NCI-H526 treated with DMSO at 0.1 percent for 48 hours (cell line): ENCODE data around the gene MERTK.
A peak's percentile ranks its signal among the peaks of the same experiment; 100 is the strongest.
"Not testable (repeated sequence)": the region's sequence is repeated elsewhere in the genome, so short reads cannot be mapped to it uniquely, and the experiment has no call there.

Source experiments
- DNase-seq: peaks from one replicate; lab custom pipeline; 2025; lab: John Stamatoyannopoulos, UW

MERTK gene

GRCh38 chr2:111946294-111947114 lies 48.1 kb downstream of the MERTK start:
- DNase-seq: peak; percentile 13

DNA sequence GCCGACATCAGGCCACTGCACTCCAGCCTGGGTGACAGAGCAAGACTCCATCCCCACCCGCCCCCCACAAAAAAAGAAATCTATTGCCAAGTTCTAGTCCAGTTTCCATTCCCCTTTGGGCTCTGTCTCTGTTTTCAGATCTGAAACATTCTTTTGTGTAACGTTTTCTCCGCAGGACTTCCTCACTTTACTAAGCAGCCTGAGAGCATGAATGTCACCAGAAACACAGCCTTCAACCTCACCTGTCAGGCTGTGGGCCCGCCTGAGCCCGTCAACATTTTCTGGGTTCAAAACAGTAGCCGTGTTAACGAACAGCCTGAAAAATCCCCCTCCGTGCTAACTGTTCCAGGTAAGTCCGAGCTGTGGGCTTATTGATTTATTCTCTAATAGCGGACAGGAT lies 48.8 kb downstream of the MERTK start:
- no peak for DNase-seq

DNA sequence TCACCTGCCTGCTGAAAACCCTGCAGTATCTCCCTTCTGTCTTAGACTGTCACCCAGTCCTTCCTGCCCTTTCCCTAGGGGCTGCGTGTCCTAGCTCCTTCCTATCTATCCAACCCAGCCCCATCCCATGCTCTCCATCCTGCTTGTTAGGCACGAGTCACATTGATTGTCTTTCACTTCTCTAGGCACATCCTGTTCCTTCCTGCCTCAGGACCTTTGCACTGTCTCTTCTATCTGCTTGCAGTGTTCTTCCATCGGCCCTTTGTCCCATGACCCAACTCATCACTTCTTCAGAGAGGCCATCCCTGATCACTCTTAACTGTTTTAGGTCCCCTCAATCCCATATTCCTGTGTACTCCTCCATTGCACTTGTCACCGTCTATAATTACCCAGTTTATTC lies 50.4 kb downstream of the MERTK start:
- DNase-seq: no peak

- no peak for DNase-seq
These were observed 51.8 kb downstream of the MERTK start for GRCh38 chr2:111950236-111950635.

DNA sequence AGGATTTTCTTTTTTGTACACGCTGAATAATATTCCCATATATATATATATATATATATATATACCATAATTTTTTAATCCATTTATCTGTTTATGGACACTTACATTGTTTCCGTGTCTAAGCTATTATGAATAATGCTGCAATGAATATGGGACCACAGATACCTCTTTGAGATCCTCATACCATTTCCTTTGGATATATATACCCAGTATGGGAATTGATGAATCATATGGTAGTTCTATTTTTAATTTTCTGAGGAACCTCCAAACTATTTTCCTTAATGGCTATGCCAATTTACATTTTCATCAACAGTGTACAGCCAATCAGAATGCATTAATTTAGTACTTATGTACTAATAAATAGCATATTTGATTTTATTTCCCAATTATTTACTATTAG lies 53.1 kb downstream of the MERTK start:
- DNase-seq: no peak

GRCh38 chr2:111952871-111953452 lies 54.6 kb downstream of the MERTK start:
- no peak for DNase-seq

DNA sequence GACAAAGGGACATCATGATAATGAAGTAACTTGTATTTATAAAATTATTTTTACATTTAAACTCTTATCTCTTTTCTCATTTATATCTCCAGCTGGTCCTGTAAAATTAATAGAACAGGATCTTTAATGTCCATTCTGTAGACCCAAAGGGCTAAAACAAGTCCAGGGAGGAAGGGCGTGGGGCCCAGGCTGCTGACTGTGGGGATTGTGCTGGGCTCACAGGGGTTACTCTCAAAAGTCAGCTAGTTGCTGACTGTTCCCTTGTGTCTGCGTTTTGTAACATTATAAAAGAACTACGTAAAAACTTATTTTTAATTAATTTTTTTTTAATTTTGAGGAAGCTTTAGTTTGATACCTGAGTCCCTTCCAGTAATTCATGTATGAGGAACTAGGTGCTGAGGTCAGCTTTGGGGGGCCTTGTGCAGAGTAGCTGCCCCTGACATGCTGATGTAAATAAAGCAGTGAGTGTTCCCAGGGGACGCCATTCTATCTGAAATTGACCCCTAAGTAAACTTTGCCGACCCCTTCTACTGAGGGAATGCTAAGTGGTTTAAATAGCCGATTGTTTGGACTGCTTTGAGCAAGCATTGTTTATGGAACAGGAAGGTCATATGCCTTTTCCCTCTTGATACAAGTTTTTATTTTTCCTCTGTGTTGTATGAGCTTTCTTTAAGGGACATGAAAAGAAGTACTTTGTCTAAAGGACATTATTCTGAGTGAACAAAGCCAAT lies 56.4 kb downstream of the MERTK start:
- DNase-seq: no peak

GRCh38 chr2:111957872-111958354 lies 59.5 kb downstream of the MERTK start:
- DNase-seq: no peak

DNA sequence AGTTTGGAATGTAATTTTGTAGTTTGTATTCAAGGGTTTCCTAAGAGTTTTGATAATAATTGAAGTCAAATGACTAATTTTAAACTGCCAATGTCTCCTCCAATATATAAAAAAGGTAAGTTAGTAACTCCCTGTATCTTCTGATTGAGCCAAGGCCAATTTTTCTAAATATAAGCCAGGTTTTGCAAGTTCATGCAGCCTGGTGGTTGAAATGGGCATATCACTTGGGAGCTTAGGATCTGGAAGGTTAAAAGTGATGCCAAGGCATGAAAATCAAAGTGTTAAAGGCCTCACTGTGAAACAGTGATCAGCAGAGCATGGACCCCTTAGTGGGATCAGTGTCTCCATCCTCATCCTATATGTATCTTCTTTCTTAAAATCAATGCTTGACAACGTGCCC lies 60.5 kb downstream of the MERTK start:
- no peak for DNase-seq

- DNase-seq: no peak
These were observed 63.3 kb downstream of the MERTK start for GRCh38 chr2:111961663-111962062.

DNA sequence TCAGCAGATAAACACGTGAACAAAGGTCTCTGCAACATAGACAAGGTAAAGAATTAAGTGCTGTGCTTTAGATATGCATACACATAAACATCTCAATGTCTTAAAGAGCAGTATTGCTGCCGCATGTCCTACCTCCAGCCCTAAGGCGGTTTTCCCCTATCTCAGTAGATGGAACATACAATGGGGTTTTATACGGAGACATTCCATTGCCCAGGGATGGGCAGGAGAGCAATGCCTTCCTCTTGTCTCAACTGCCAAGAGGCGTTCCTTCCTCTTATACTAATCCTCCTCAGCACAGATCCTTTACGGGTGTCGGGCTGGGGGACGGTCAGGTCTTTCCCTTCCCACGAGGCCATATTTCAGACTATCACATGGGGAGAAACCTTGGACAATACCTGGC lies 64.7 kb downstream of the MERTK start:
- DNase-seq: not testable (repeated sequence)

DNA sequence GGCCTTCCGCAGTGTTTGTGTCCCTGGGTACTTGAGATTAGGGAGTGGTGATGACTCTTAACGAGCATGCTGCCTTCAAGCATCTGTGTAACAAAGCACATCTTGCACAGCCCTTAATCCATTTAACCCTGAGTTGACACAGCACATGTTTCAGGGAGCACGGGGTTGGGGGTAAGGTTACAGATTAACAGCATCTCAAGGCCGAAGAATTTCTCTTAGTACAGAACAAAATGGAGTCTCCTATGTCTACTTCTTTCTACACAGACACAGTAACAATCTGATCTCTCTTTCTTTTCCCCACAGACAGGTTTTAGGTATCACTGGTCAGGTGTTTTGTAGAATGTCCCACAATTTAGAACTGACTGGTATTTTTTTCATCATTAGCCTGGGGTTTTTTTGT lies 65.1 kb downstream of the MERTK start:
- not testable (repeated sequence) for DNase-seq

GRCh38 chr2:111965062-111965461 lies 66.7 kb downstream of the MERTK start:
- no peak for DNase-seq

- no peak for DNase-seq
These were observed 67.8 kb downstream of the MERTK start for GRCh38 chr2:111966241-111966640.

DNA sequence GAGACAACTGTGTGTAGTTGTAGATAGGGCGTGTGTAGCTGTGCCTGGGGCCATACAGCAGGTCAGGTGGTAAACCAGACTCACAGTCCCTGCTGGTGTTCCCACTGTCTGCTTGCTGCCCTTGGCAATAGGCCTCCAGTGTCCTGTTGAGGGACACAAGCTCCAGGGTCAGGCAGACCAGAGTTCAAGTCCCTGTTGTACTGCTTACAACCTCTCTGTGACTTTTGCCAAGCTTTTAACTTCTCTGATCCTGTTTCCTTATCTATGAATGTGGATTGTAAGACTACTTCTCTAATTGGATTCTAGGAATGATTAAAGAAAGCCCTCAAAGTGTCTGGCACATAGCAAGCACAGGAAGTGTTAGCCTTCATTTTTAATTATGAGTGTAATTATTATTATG lies 68.6 kb downstream of the MERTK start:
- no peak for DNase-seq

DNA sequence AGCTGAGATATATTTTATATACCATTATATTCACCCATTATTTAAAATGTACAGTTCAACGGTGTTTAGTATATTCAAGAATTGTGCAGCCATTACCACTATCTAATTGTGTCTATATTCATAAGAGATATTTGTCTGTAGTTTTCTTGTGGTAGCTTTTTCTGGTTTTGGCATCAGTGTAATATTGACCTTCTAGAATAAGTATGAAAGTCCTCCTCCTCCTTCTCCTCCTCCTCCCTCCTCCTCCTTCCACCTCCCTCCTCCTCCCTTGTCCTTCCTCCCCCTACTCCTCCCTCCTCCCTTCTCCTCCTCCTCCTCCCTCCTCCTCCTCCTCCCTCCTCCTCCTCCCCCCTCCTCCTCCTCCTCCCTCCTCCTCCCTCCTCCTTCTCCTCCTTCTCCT lies 72.0 kb downstream of the MERTK start:
- DNase-seq: no peak

DNA sequence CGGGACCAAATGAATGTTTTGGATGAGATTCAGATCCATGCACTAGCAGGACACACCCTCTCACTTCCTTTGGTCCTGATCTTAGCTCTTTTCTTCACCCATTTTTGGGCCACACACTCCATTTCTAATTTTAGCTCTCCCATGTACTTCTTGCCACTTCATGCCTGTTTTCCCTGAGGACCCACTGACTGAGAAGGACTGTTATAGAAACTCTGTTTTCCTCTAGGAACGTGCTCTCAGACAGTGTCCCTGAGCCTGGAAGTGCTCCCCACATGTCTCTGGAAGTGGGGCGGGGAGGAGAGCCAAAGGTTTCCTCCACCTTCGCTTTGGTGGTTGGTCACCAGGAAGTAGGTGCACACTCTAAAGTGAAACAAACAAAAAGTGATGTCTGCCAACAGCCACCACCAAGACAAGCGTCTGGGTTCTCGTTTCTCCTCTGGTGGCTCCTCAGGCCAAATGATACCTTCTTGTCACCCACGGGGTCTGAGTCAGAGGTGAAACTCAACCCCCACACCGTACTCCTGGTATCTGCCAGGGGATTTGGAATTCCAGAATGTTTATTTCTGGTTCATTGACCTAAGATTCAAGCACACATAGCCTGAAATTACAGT lies 74.7 kb downstream of the MERTK start:
- DNase-seq: no peak

DNA sequence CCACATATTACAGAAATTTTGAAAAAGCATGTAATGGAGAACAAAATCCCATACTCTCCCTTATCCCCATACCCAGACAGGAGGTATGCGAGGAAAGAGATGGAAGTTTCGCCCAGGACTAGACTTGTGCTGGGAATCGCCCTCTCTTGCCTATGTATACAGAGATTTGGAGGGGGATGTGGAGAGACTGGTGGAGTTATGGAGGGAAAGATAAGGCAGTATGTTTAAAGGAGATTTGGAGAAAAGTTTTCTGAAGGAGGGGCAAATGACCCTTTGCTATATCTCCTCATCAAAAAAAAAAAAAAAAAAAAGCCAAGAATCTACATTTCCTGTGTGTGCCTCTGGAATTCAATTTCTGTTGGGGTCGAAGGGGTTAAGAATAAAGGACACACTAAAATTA lies 75.3 kb downstream of the MERTK start:
- no peak for DNase-seq

GRCh38 chr2:111975053-111975552 lies 76.7 kb downstream of the MERTK start:
- DNase-seq: no peak

GRCh38 chr2:111975819-111976218 lies 77.4 kb downstream of the MERTK start:
- DNase-seq: no peak

DNA sequence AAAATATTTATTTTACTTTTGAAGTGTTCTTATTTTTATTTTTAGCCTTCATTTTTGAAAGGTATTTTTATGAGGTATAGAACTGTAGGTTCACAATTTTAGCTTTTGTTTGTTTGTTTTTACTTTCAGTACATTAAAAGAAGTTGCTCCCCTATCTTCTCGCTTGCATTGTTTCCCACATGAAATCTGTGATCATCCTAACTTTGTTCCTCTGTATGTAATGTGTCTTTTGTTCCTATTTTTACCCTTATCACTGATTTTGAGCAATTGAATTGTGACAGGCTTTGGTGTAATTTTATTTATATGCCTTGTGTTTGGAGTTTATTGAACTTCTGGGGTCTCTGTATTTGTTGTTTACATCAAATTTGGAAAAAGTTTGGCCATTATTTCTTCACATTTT lies 78.8 kb downstream of the MERTK start:
- DNase-seq: no peak

DNA sequence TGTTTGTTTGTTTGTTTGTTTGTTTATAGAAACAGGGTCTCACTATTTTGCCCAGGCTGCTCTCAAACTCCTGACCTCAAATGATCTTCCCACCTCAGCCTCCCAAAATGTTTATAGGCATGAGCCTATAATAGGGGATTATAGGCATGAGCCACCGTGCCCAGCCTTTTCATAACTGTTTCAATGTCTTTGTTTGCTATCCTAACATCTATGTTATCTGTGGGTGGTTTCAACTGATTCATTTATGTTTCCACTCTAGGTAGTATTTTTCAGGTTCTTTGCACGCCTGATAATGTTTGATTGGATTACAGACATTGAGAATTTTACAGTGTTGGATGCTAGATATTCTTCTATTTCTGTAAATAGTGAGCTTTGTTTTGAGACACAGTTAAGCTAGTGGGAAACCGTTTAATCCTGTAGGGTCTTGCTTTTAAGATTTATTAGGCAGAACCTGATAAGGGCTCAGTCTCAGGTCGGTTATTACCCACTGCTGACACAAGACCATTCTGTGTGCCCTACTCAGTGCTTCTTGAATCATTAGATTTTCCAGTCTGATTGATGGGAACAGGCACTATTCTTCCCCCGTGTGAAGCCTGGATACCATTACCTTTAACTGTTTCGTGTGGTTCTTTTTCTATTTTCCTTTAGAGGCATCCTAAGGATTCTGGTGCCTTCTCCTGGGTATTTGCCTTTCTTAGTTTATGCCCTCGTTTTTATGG lies 80.2 kb downstream of the MERTK start:
- DNase-seq: no peak
